Activated CD8-positive, alpha-beta memory T cell treated with anti-CD3 and anti-CD28 coated beads for 48 hours (primary cell): ENCODE data around the gene MYO1F.
"Not testable (repeated sequence)": the region's sequence is repeated elsewhere in the genome, so short reads cannot be mapped to it uniquely, and the experiment has no call there.

Experiments
- DNase-seq, 3 experiments: peaks; one replicate each; pipeline ENCODE4 v3.0.0-alpha.2; 2020; ENCODE audit warnings: low read depth in 2 of 3, low spot score in 2 of 3

The MYO1F gene

GRCh38 chr19:8577247-8577646 lies at the start of gene MYO1F:
MYO1F (minus strand) TSS chr19:8577442; CDS start chr19:8577309, 133 bp downstream.
- DNase-seq: no peak

- DNase-seq: no peak
Measured at GRCh38 chr19:8626842-8627241, 49.6 kb upstream of the MYO1F start.

- not testable (repeated sequence) for DNase-seq
Measured at GRCh38 chr19:8622886-8623285, 45.6 kb upstream of the MYO1F start.

DNA sequence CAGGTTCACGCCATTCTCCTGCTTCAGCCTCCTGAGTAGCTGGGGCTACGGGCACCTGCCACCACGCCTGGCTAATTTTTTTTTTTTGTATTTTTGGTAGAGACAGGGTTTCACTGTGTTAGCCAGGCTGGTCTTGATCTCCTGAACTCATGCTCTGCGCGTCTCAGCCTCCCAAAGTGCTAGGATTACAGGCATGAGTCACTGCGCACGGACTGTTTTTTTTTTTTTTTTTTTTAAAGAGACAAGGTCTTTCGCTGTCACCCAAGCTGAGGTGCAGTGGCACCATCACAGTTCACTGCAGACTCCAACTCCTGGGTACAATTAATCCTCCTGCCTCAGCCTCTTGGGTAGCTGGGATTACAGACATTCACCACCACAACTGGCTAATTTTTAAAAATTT lies 41.5 kb upstream of the MYO1F start:
- DNase-seq: no peak

GRCh38 chr19:8617984-8618383 lies 40.7 kb upstream of the MYO1F start:
- DNase-seq: no peak

GRCh38 chr19:8617325-8617724 lies 40.1 kb upstream of the MYO1F start:
- not testable (repeated sequence) for DNase-seq

- no peak for DNase-seq
Measured at GRCh38 chr19:8616861-8617260, 39.6 kb upstream of the MYO1F start.

GRCh38 chr19:8615813-8616596 lies 38.8 kb upstream of the MYO1F start:
- peak in 2 of 3 experiments; percentile 48 for DNase-seq

DNA sequence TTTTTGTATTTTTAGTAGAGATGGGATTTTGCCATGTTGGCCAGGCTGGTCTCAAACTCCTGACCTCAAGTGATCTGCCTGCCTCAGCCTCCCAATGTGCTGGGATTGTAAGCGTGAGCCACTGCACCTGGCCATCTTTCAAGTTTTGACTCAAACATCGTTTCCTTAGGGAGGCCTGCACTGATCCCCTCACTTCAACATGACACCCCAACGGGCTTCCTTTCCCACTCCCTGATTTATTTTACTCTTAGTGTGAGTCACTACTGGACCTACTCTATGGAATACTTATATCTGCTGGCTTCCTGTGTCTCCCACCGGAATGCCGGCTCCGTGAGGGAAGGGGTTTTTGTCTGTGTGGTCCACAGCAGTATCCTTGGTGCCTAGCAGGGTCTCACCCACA lies 37.8 kb upstream of the MYO1F start:
- DNase-seq: no peak

DNA sequence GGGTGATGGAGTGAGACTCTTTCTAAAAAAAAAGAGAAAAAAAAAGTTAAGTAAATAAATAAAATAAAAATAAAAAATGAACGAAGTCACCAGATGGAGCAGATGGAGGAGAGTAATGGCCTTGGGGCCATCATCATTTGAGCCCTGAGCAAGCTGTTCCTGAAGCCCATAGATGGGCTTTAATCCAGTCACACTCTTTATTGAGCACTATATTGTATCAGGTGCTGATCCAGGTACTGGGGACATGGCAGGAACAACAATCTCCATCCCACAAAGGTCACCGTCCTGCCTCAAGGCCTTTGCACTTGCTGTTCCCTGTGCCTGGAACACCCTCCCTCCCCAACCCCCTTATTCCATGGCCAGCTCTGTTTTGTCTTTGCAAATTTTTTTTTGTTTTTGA lies 37.2 kb upstream of the MYO1F start:
- no peak for DNase-seq

GRCh38 chr19:8612807-8613171 lies 35.5 kb upstream of the MYO1F start:
- no peak for DNase-seq

GRCh38 chr19:8611877-8612806 lies 34.9 kb upstream of the MYO1F start:
- no peak for DNase-seq

DNA sequence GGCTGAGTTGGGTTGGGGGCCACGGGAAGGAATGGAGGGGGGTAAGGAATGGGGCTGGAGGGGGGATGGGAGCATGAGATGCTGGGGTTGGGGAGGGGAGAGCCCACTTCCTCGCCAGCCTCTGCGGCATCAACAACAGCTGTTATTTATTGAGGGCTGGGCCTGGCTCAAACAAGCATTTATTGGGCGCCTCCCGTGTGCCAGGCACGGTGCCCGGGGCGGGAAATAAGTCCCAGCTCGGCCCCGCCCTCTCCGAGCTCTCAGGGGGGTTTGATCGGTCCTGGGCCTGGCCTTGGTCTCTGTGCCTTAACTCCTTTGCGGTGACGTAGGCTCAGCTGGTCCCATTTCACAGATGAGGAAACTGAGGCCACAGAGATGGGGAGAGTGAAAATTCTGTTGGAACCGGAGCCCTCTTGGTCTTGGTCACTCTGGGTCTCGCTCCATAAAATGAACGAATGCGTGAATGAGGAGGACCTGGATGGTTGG lies 34.2 kb upstream of the MYO1F start:
- DNase-seq: no peak

DNA sequence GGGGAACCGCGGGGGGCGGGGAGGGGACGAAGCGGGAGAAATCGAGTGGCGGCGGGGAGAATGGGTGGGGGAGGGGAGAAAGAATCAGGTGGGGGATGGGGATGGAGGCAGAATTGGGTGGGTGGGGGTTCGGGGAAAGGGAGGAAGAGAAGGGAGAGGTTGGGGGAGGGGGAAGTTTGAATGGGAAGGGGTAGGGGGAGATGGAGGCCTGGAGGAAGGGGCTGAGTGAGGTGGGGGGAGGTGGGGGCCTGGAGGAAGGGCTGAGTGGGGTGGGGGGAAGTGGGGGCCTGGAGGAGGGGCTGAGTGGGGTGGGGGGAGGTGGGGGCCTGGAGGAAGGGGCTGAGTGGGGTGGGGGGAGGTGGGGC lies 33.7 kb upstream of the MYO1F start:
- no peak for DNase-seq

GRCh38 chr19:8610041-8610935 lies 33.0 kb upstream of the MYO1F start, which contains the start of gene ADAMTS10:
ADAMTS10 (minus strand) TSS chr19:8610715; CDS start chr19:8605710, 5,005 bp downstream.
- no peak for DNase-seq

DNA sequence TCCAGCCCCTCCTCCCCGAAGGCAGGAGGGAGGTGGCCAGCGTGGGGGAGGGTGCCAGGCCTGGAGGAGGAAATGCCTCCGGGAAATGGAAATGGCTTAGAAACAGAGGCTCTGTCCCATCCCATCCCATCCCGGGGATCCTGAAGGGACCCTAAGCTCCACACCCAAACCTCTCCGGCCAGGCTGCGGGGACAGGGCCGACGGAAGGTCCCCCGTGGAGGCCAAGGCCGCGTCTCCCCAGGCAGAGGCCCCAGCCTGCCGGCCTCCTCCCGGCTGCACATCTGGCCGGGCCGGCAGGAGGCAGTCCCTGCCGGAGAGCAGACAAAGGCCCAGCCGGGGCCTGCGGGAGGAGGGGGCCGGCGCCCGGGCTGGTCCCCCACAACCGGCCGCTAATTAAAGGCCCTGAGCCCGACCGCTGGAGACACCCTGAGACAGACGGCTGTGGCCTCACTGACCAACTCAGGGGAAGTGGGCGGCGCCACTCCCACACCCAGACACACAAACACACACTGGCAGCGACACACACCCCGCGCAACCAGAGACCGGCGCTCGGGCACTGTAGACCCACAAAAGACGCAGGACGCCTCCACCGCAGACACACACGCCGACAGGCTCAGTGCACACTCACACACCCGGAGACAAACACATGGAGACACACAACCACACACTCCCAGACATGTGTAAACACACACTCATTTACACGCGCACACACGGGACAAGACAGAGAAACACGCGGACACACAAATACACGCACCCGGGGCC lies 32.2 kb upstream of the MYO1F start:
- no peak for DNase-seq

- DNase-seq: no peak
Measured at GRCh38 chr19:8608941-8609278, 31.7 kb upstream of the MYO1F start.

- DNase-seq: no peak
Measured at GRCh38 chr19:8607386-8607785, 30.1 kb upstream of the MYO1F start.

GRCh38 chr19:8605514-8605913 lies 28.3 kb upstream of the MYO1F start:
- no peak for DNase-seq

DNA sequence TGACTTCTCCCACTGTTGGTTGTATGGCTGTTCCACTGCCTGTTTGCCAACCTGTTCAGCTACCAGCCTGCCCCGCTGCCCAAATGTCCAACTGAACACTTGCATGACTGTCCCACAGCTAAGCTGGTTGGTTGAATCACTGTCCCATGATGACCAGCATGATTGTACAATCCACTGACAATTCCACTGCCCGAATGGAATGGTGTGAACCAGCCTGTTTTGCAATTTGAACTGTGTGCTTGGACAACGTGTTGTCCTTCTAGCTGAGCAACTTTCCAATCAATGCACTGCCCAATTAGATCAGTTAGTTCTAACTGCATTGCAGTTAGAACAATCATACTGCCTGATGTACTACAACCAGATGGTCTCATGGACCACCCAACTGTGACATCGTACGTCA lies 24.6 kb upstream of the MYO1F start:
- DNase-seq: no peak
